ENCODE data around the gene PER3. TPM values are rescaled to one million over a fixed set of nuclear protein-coding genes. Genes with fewer than 3 reads are reported as not detected.

Gene PER3
- total and polyA plus RNA-seq, 4 donors = 3.4 to 21.1 (median 11.5) TPM

DNA sequence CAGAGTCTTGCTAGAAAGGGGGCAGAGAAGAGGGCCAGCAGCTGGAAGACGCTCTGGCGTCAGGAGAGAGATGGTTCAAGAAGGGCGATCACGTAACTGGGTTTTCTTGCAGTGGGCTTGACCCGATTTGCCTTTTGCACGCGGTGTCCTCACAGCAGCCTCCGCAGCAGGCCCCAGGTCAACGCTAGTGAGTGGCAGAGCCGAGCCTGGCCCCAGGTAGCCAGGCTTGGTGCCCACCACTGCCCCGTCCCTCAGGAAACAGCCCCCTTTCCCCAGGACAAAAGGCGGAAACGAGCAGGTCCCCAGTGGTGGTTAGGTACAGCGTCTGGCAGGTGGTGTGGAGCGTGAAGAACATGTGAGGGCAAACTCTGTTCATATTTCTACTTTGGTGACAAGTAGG, 77.4 kb downstream of the PER3 start:
- Histone ChIP-seq H3K4me1 (ENCODE audit: control insufficient read depth in 5 of 5, insufficient read depth in 5 of 5, low read length in 5 of 5) (no peaks in the 10 kb centered on the region), H3K27me3 (ENCODE audit: control insufficient read depth in 3 of 3, insufficient read depth in 3 of 3, low read length in 2 of 3) (no peaks in the 10 kb centered on the region), H3K9me3 (ENCODE audit: control insufficient read depth in 4 of 4, insufficient read depth in 3 of 4, low read length in 3 of 4) (peaks cover 0 to 2% (median 0%) of the 10 kb centered on the region in 4 donors), H3K36me3 (ENCODE audit: control insufficient read depth in 4 of 4, insufficient read depth in 4 of 4, low read length in 4 of 4) (no peaks in the 10 kb centered on the region), H3K27ac (ENCODE audit: low read depth in 1 of 2, low read length in 1 of 2) (no peak overlapping the region), H3K4me3 (no peak overlapping the region), H3K9ac (ENCODE audit: insufficient read depth in 1 of 2, low read length in 2 of 2) (no peak overlapping the region)
- ATAC-seq (ENCODE audit: insufficient read depth, low FRiP score) (no peak), DNase-seq (no peak)
- TF ChIP-seq, protein P1, sequence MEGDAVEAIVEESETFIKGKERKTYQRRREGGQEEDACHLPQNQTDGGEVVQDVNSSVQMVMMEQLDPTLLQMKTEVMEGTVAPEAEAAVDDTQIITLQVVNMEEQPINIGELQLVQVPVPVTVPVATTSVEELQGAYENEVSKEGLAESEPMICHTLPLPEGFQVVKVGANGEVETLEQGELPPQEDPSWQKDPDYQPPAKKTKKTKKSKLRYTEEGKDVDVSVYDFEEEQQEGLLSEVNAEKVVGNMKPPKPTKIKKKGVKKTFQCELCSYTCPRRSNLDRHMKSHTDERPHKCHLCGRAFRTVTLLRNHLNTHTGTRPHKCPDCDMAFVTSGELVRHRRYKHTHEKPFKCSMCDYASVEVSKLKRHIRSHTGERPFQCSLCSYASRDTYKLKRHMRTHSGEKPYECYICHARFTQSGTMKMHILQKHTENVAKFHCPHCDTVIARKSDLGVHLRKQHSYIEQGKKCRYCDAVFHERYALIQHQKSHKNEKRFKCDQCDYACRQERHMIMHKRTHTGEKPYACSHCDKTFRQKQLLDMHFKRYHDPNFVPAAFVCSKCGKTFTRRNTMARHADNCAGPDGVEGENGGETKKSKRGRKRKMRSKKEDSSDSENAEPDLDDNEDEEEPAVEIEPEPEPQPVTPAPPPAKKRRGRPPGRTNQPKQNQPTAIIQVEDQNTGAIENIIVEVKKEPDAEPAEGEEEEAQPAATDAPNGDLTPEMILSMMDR (IDR thresholded peaks at IDR 0.05; ENCODE audit: control extremely low read depth, extremely low read depth) = no peak
- 94 to 96% methylated on average over 15 of the region's 15 CpGs for WGBS, 2 donors

DNA sequence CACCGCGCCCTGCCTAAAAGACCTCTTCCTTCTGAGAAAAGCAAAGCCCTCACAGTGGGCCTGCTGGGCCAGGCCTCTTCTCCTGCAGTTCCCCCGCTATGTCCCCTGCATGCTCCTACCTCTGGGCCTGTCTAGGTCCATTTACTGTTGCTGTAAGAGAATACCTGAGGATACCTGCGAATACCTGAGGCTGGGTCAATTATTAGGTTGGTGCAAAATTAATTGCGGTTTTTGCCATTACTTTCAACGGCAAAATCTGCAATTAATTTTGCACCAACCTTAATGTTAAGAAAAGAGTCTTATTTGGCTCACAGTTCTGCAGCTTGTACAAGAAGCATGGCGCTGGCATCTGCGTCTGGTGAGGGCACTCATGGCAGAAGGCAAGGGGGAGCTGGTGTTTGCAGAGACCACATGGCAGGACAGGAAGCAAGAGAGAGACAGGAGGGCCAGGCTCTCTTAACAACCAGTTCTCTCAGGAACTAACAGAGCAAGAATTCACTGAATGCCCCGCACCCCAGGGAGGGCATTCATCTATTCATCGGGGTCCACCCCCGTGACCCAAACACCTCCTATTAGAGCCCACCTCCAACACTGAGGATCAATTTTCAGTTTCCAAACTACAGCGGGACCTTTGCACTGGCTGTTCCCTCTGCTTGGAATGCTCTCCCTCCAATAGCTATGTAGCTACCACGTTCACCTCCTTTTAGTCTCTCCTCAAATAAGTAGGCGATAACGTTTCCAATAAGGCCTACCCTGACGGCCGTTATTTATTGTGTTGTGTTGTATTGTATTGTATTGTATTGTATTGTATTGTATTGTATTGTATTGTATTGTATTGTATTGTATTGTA, 78.3 kb downstream of the PER3 start:
- no peak for DNase-seq
- Histone ChIP-seq H3K27me3 (ENCODE audit: control insufficient read depth in 3 of 3, insufficient read depth in 3 of 3, low read length in 2 of 3) (no peaks in the 10 kb centered on the region), H3K9me3 (ENCODE audit: control insufficient read depth in 4 of 4, insufficient read depth in 3 of 4, low read length in 3 of 4) (peaks cover 0 to 3% (median 0%) of the 10 kb centered on the region in 4 donors), H3K36me3 (ENCODE audit: control insufficient read depth in 4 of 4, insufficient read depth in 4 of 4, low read length in 4 of 4) (no peaks in the 10 kb centered on the region), H3K27ac (ENCODE audit: low read depth in 1 of 2, low read length in 1 of 2) (no peak overlapping the region), H3K9ac (ENCODE audit: insufficient read depth in 1 of 2, low read length in 2 of 2) (no peak overlapping the region), H3K4me1 (ENCODE audit: control insufficient read depth in 5 of 5, insufficient read depth in 5 of 5, low read length in 5 of 5) (no peaks in the 10 kb centered on the region), H3K4me3 (no peak overlapping the region)
- 91 to 92% methylated on average over 17 of the region's 17 CpGs for WGBS, 2 donors
- ATAC-seq (ENCODE audit: insufficient read depth, low FRiP score) = no peak
- TF ChIP-seq, protein P1 (IDR thresholded peaks at IDR 0.05; ENCODE audit: control extremely low read depth, extremely low read depth) = no peak

DNA sequence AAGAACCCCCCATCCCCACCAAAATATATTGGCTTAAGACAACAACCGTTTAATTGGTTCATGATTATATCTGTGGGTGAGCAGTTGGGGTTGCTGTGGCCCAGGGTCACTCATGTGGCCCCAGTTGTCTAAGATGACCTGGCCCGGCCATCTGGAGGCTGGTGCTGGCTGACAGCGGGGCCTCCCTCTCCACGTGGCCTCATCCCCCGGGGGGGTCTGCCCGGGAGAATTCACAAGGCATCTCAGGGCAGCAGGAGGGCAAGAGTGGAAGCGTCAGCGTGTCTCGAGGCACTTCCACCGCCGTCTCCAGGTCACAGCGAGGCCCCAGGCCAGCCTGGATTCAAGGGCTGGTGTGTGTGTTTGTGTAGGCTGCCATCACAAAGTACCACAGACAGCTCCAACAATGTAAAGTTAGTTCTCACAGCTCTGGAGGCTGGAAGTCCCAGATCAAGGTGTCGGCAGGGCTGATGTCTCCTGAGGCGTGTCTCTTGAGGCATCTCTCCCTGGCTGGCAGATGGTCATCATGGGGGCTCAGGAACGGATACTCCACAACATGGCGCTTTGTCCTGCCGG, 79.8 kb downstream of the PER3 start:
- DNase-seq = no peak
- TF ChIP-seq, protein P1 (IDR thresholded peaks at IDR 0.05; ENCODE audit: control extremely low read depth, extremely low read depth) = no peak
- Histone ChIP-seq H3K4me1 (ENCODE audit: control insufficient read depth in 5 of 5, insufficient read depth in 5 of 5, low read length in 5 of 5) (no peaks in the 10 kb centered on the region), H3K4me3 (no peak overlapping the region), H3K27ac (ENCODE audit: low read depth in 1 of 2, low read length in 1 of 2) (no peak overlapping the region), H3K9me3 (ENCODE audit: control insufficient read depth in 4 of 4, insufficient read depth in 3 of 4, low read length in 3 of 4) (peaks cover 0 to 3% (median 0%) of the 10 kb centered on the region in 4 donors), H3K9ac (ENCODE audit: insufficient read depth in 1 of 2, low read length in 2 of 2) (no peak overlapping the region), H3K36me3 (ENCODE audit: control insufficient read depth in 4 of 4, insufficient read depth in 4 of 4, low read length in 4 of 4) (no peaks in the 10 kb centered on the region), H3K27me3 (ENCODE audit: control insufficient read depth in 3 of 3, insufficient read depth in 3 of 3, low read length in 2 of 3) (no peaks in the 10 kb centered on the region)
- no peak for ATAC-seq (ENCODE audit: insufficient read depth, low FRiP score)
- WGBS, 2 donors = 80 to 83% methylated on average over 17 of the region's 17 CpGs
